Progenitor cell of endocrine pancreas (in vitro differentiated cells): Measurements from ENCODE around the gene E2F3. TPM values are rescaled to one million over a fixed set of nuclear protein-coding genes. Genes with fewer than 3 reads are reported as not detected.
"Not testable (repeated sequence)": the region's sequence is repeated elsewhere in the genome, so short reads cannot be mapped to it uniquely, and the experiment has no call there.

ENCODE experiments used
- DNase-seq: peaks from one replicate; pipeline ENCODE4 v3.0.0; 2021; ENCODE audit warnings: low spot score; ENCODE audit not compliant: unreplicated experiment
- H3K27ac Mint-ChIP-seq: 2 replicates; pipeline ENCODE4 v1.8.0; 2021; ENCODE audit warnings: mild to moderate bottlenecking, moderate library complexity, mixed read lengths
- H3K27me3 Mint-ChIP-seq: 2 replicates; pipeline ENCODE4 v1.8.0; 2021; ENCODE audit warnings: mixed read lengths
- H3K36me3 Mint-ChIP-seq: 2 replicates; pipeline ENCODE4 v1.8.0; 2022; ENCODE audit warnings: mixed read lengths; ENCODE audit not compliant: insufficient read depth
- H3K4me1 Mint-ChIP-seq: 2 replicates; pipeline ENCODE4 v1.8.0; 2021; ENCODE audit warnings: low read depth, mixed read lengths
- H3K4me3 Mint-ChIP-seq: 2 replicates; pipeline ENCODE4 v1.8.0; 2021; ENCODE audit warnings: low read depth, mild to moderate bottlenecking, moderate library complexity, mixed read lengths
- H3K9me3 Mint-ChIP-seq: 2 replicates; pipeline ENCODE4 v1.8.0; 2021; ENCODE audit warnings: low read depth, mixed read lengths
- total RNA-seq: library from RNA; stranded (reverse); gene quantifications from 2 replicates; pipeline ENCODE4 v1.2.1, GENCODE V29; 2021
- TF ChIP-seq, protein P1 (sequence below): fragments of 200-600 bp; sonication (generic); IDR thresholded peaks from one replicate; pipeline ENCODE4 v1.5.0; 2021; ENCODE audit warnings: antibody characterized with exemption, mild to moderate bottlenecking; ENCODE audit not compliant: unreplicated experiment

E2F3 gene
- total RNA-seq, 1 donor from 2014 or later, result 32.5 TPM

- H3K27ac Mint-ChIP-seq, result peak overlapping the region; percentile 45
- DNase-seq, result no peak
- H3K27me3 Mint-ChIP-seq, result no peaks in the 10 kb centered on the region
- H3K36me3 Mint-ChIP-seq, result peaks cover 18% of the 10 kb centered on the region
- TF ChIP-seq, protein P1, sequence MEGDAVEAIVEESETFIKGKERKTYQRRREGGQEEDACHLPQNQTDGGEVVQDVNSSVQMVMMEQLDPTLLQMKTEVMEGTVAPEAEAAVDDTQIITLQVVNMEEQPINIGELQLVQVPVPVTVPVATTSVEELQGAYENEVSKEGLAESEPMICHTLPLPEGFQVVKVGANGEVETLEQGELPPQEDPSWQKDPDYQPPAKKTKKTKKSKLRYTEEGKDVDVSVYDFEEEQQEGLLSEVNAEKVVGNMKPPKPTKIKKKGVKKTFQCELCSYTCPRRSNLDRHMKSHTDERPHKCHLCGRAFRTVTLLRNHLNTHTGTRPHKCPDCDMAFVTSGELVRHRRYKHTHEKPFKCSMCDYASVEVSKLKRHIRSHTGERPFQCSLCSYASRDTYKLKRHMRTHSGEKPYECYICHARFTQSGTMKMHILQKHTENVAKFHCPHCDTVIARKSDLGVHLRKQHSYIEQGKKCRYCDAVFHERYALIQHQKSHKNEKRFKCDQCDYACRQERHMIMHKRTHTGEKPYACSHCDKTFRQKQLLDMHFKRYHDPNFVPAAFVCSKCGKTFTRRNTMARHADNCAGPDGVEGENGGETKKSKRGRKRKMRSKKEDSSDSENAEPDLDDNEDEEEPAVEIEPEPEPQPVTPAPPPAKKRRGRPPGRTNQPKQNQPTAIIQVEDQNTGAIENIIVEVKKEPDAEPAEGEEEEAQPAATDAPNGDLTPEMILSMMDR, result no peak
- no peaks in the 10 kb centered on the region for H3K4me1 Mint-ChIP-seq
- peaks cover 6% of the 10 kb centered on the region for H3K9me3 Mint-ChIP-seq
- no peak overlapping the region for H3K4me3 Mint-ChIP-seq
Measured at GRCh38 chr6:20464847-20465246, 63.2 kb downstream of the E2F3 start.

- not testable (repeated sequence) for H3K27ac Mint-ChIP-seq, H3K4me1 Mint-ChIP-seq, H3K27me3 Mint-ChIP-seq, H3K9me3 Mint-ChIP-seq, DNase-seq, H3K4me3 Mint-ChIP-seq
- peaks cover 16% of the 10 kb centered on the region for H3K36me3 Mint-ChIP-seq
Measured at GRCh38 chr6:20465616-20466015, 63.9 kb downstream of the E2F3 start.

- DNase-seq, result no peak
- TF ChIP-seq, protein P1, result no peak
- Mint-ChIP-seq H3K4me3 (no peak overlapping the region), H3K36me3 (peaks cover 14% of the 10 kb centered on the region), H3K9me3 (peaks cover 6% of the 10 kb centered on the region), H3K27me3 (no peaks in the 10 kb centered on the region), H3K27ac (no peak overlapping the region), H3K4me1 (peaks cover 2% of the 10 kb centered on the region)
Measured at GRCh38 chr6:20467437-20467836, 65.8 kb downstream of the E2F3 start.

DNA sequence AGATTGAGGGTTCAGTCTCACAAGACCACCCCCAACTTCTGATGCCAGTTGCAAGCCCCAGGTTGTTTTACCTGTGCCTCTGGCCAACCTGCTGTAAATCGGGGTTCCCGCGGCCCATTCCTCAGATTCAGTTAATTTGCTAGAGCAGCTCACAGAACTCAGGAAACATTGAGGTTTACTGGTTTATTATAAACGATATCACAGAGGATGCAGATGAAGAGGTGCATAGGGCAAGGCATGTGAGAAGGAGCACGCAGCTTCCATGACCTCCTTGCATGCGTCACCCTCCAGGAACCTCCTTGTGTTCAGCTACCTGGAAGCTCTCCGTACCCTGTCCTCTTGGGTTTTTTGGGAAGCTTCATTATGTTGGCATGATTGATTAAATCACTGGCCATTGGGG is 66.5 kb downstream of the E2F3 start:
- no peak for DNase-seq
- Mint-ChIP-seq H3K9me3 (peaks cover 6% of the 10 kb centered on the region), H3K4me3 (no peak overlapping the region), H3K4me1 (peaks cover 2% of the 10 kb centered on the region), H3K27ac (no peak overlapping the region), H3K36me3 (peaks cover 14% of the 10 kb centered on the region), H3K27me3 (no peaks in the 10 kb centered on the region)
- TF ChIP-seq, protein P1, result no peak

GRCh38 chr6:20472748-20473147 is 71.1 kb downstream of the E2F3 start:
- no peaks in the 10 kb centered on the region for H3K27me3 Mint-ChIP-seq
- no peak overlapping the region for H3K4me3 Mint-ChIP-seq
- no peak for DNase-seq
- no peaks in the 10 kb centered on the region for H3K9me3 Mint-ChIP-seq
- no peak overlapping the region for H3K27ac Mint-ChIP-seq
- peaks cover 2% of the 10 kb centered on the region for H3K4me1 Mint-ChIP-seq
- TF ChIP-seq, protein P1, result no peak
- H3K36me3 Mint-ChIP-seq, result peaks cover 4% of the 10 kb centered on the region

- peaks cover 4% of the 10 kb centered on the region for H3K36me3 Mint-ChIP-seq
- no peak for DNase-seq
- no peaks in the 10 kb centered on the region for H3K27me3 Mint-ChIP-seq
- no peak overlapping the region for H3K4me3 Mint-ChIP-seq
- no peaks in the 10 kb centered on the region for H3K9me3 Mint-ChIP-seq
- H3K4me1 Mint-ChIP-seq, result peaks cover 2% of the 10 kb centered on the region
- TF ChIP-seq, protein P1, result no peak
- no peak overlapping the region for H3K27ac Mint-ChIP-seq
Measured at GRCh38 chr6:20473518-20473917, 71.8 kb downstream of the E2F3 start.
